Osteocyte (in vitro differentiated cells): ENCODE data around the gene CMTM7. TPM values are rescaled to one million over a fixed set of nuclear protein-coding genes. Genes with fewer than 3 reads are reported as not detected.

ENCODE experiments used
- DNase-seq: peaks from one replicate; pipeline ENCODE4 v3.0.0; 2021; ENCODE audit warnings: mixed read lengths; ENCODE audit not compliant: unreplicated experiment; ENCODE audit errors: extremely low spot score
- H3K27ac Mint-ChIP-seq: one replicate; pipeline ENCODE4 v1.8.0; 2021; ENCODE audit warnings: mild to moderate bottlenecking, mixed read lengths; ENCODE audit not compliant: unreplicated experiment
- H3K27me3 Mint-ChIP-seq: one replicate; pipeline ENCODE4 v1.8.0; 2021; ENCODE audit warnings: mixed read lengths; ENCODE audit not compliant: unreplicated experiment
- H3K36me3 Mint-ChIP-seq: one replicate; pipeline ENCODE4 v1.8.0; 2021; ENCODE audit warnings: mixed read lengths; ENCODE audit not compliant: unreplicated experiment
- H3K4me1 Mint-ChIP-seq: one replicate; pipeline ENCODE4 v1.8.0; 2021; ENCODE audit warnings: mixed read lengths; ENCODE audit not compliant: unreplicated experiment
- H3K4me3 Mint-ChIP-seq: one replicate; pipeline ENCODE4 v1.8.0; 2021; ENCODE audit warnings: mild to moderate bottlenecking, moderate library complexity, mixed read lengths; ENCODE audit not compliant: unreplicated experiment
- H3K9me3 Mint-ChIP-seq: one replicate; pipeline ENCODE4 v1.8.0; 2021; ENCODE audit warnings: mixed read lengths; ENCODE audit not compliant: unreplicated experiment
- total RNA-seq: library from RNA; stranded (reverse); gene quantifications from 2 replicates; pipeline ENCODE4 v1.2.1, GENCODE V29; 2021
- TF ChIP-seq, protein P1 (sequence below): fragments of 200-600 bp; sonication (generic); IDR thresholded peaks from 2 replicates; pipeline ENCODE4 v1.5.0; 2021; ENCODE audit warnings: antibody characterized with exemption, mild to moderate bottlenecking, moderate library complexity

The CMTM7 gene
- total RNA-seq, 1 donor from 2014 or later: 17.8 TPM

DNA sequence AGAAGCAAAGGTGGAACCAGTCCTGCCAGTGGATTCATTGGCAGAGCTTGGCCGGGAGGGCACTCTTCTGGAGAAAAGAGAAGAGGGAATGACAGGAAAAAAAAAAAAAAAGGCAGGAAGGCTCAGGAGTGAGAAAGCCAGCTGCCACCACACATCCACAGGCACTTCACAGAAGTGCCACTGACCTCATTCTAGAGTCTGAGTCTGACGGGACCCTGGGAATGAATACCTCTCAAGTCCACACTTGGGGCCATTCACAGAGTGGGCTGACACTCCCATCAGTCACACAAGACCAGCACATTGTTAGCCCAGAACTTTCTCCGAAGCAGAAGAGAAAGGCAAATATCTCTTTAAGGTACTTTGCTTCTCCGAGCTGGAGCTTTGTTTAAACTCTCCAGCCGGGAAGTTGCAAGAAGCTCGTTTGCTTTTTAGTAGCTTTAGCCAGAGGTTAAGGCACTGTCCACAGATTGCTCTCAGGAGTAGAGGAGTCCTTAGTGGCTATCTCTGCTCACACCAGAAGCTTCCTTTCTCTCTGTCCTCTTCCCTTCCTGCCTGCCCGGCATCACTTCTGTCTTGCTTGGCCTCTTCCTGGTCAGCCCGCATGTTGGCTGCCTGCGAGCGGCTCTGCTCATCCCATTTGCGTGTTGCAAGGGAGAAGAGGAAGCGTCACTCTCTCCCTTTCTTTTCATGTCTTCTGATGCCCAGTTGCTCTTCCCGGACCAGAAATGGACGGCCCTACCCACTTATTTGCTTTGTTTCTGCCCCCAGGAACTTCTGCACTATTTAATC, 57.2 kb downstream of the CMTM7 start:
- H3K36me3 Mint-ChIP-seq: peaks cover 16% of the 10 kb centered on the region
- no peak for DNase-seq
- H3K27ac Mint-ChIP-seq: no peak overlapping the region
- H3K9me3 Mint-ChIP-seq: no peaks in the 10 kb centered on the region
- peaks cover 8% of the 10 kb centered on the region for H3K4me1 Mint-ChIP-seq
- TF ChIP-seq, protein P1, sequence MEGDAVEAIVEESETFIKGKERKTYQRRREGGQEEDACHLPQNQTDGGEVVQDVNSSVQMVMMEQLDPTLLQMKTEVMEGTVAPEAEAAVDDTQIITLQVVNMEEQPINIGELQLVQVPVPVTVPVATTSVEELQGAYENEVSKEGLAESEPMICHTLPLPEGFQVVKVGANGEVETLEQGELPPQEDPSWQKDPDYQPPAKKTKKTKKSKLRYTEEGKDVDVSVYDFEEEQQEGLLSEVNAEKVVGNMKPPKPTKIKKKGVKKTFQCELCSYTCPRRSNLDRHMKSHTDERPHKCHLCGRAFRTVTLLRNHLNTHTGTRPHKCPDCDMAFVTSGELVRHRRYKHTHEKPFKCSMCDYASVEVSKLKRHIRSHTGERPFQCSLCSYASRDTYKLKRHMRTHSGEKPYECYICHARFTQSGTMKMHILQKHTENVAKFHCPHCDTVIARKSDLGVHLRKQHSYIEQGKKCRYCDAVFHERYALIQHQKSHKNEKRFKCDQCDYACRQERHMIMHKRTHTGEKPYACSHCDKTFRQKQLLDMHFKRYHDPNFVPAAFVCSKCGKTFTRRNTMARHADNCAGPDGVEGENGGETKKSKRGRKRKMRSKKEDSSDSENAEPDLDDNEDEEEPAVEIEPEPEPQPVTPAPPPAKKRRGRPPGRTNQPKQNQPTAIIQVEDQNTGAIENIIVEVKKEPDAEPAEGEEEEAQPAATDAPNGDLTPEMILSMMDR: no peak
- H3K4me3 Mint-ChIP-seq: no peak overlapping the region
- H3K27me3 Mint-ChIP-seq: no peaks in the 10 kb centered on the region

- no peaks in the 10 kb centered on the region for H3K27me3 Mint-ChIP-seq
- H3K36me3 Mint-ChIP-seq: peaks cover 15% of the 10 kb centered on the region
- TF ChIP-seq, protein P1: no peak
- no peaks in the 10 kb centered on the region for H3K9me3 Mint-ChIP-seq
- peaks cover 10% of the 10 kb centered on the region for H3K4me1 Mint-ChIP-seq
- H3K27ac Mint-ChIP-seq: no peak overlapping the region
- no peak for DNase-seq
- H3K4me3 Mint-ChIP-seq: no peak overlapping the region
Measured at GRCh38 chr3:32449691-32450090, 58.0 kb downstream of the CMTM7 start.

GRCh38 chr3:32450426-32450825, 58.8 kb downstream of the CMTM7 start:
- TF ChIP-seq, protein P1: no peak
- Mint-ChIP-seq H3K4me1 (peaks cover 10% of the 10 kb centered on the region), H3K9me3 (no peaks in the 10 kb centered on the region), H3K36me3 (peaks cover 14% of the 10 kb centered on the region), H3K4me3 (no peak overlapping the region), H3K27ac (no peak overlapping the region), H3K27me3 (no peaks in the 10 kb centered on the region)
- DNase-seq: no peak

DNA sequence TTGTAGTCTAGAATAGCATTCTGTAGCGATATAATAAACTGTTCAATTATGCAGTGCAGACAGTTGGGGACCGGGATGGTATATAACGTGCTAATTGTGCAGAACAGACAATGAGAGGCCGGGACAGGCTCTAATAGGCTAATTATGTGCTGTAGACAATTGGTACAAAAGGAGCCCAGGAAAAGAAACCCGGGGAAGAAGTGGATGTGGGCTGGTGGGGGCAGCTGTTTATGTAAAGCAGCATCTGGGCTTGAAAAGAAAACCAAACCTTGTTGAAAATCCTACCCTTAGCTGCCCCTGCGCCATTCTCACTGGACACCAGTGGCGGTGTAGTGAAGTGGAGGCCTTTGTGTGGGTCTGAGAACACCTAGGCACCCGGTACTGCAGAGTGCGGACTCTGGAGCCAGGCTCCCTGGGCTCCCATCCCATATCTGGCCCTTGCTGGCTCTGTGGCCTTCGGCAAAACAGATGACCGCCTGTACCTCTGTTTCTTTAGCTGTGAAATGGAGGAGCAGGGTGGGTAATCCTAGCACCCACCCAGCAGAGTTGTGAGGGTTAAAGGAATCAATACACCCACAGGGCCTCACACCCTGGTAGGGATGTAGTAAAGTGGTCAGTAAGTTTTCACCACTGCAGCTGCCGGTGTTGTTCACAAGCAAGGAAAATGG, 59.5 kb downstream of the CMTM7 start:
- Mint-ChIP-seq H3K27ac (no peak overlapping the region), H3K4me1 (peaks cover 10% of the 10 kb centered on the region)
- DNase-seq: no peak

DNA sequence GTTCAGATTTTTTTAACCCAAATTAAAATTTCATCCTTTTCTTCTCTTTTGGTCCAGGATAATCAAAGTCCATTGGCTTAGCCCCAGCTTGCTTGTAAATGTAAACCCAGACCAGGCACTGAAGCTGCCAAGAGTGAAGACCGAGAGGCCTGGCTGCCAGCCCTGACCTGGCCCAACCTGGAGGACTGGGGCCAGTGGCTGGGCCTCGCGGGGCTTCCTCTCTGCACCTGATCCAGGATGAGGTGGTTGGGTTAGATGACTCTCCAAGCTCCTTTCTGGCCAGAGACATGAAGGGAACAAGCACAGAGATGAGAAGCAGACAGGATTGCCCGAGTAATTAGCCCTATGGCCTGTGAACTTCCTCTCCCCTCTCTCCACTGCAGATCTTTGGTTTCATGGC, 60.4 kb downstream of the CMTM7 start:
- Mint-ChIP-seq H3K27me3 (no peaks in the 10 kb centered on the region), H3K4me1 (peaks cover 10% of the 10 kb centered on the region), H3K9me3 (no peaks in the 10 kb centered on the region), H3K4me3 (no peak overlapping the region), H3K27ac (no peak overlapping the region), H3K36me3 (peaks cover 14% of the 10 kb centered on the region)
- TF ChIP-seq, protein P1: no peak
- DNase-seq: no peak

More for the DNA sequence above, 59.5 kb downstream of the CMTM7 start:
- Mint-ChIP-seq H3K36me3 (peaks cover 14% of the 10 kb centered on the region), H3K9me3 (no peaks in the 10 kb centered on the region), H3K4me3 (no peak overlapping the region), H3K27me3 (no peaks in the 10 kb centered on the region)
- TF ChIP-seq, protein P1: no peak
